ENCODE measurements around the gene CSNK1E. TPM values are rescaled to one million over a fixed set of nuclear protein-coding genes. Genes with fewer than 3 reads are reported as not detected.

Gene CSNK1E
- total and polyA plus RNA-seq, 2 of the 4 experiments (the other 2 are of a cell fraction), result 116 to 276 TPM

DNA sequence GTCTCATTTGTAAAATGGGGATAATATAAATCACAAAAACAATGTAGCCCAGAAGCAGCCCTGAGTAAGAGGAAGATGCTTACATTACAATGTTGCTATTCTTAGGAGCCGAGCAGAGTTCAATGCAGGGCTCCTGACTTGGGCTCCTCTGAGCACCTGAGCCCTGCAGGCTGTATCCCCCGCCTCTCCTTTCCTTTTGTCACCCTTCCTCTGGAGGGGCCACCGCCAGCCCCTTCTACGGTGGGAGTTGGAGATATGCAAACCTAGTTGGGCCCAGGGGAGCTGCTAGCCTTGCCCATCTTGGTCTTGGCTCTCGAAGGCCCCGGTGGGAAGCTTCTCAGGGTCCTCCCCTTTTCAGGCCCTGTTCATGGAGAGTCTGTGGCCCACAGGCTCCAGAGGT lies 8.4 kb upstream of the CSNK1E start:
- Histone ChIP-seq H3K27ac (ENCODE audit: insufficient read depth, low read length) (no peak overlapping the region), H3K4me1 (ENCODE audit: control insufficient read depth, insufficient read depth, low read length) (peaks cover 9% of the 10 kb centered on the region), H2AFZ (replicated peaks; ENCODE audit: low read length, poor library complexity) (no peak overlapping the region), H3K9me3 (ENCODE audit: control insufficient read depth, insufficient read depth, low read length) (no peaks in the 10 kb centered on the region), H2BK15ac (ENCODE audit: low read depth, low read length) (no peak overlapping the region), H3K4me3 (ENCODE audit: insufficient read depth, low read depth, low read length) (no peak overlapping the region), H3K9ac (ENCODE audit: low read depth, low read length) (no peak overlapping the region), H3K14ac (replicated peaks; ENCODE audit: low read depth, low read length) (no peak overlapping the region), H2BK20ac (ENCODE audit: low read depth, low read length) (no peak overlapping the region), H3K23ac (ENCODE audit: low read depth, low read length) (no peak overlapping the region), H3K79me1 (ENCODE audit: low read depth in 1 of 2, low read length in 2 of 2) (0 out of 4 replicates have a peak, but pooled peaks cover 0 to 5% of the 10 kb centered on the region in 2 experiments), H3K56ac (ENCODE audit: extremely low read depth, insufficient read depth, low read length) (no peak overlapping the region), H3K9me1 (ENCODE audit: insufficient read depth, low read length) (peaks cover 14% of the 10 kb centered on the region; the same call in 1 of the 2 replicates), H3K18ac (ENCODE audit: low read depth, low read length) (no peak overlapping the region), H4K5ac (ENCODE audit: low read depth, low read length) (no peak overlapping the region), H3K4ac (ENCODE audit: low read depth, low read length) (no peak overlapping the region), H3K36me3 (ENCODE audit: control insufficient read depth, insufficient read depth, low read length) (no peaks in the 10 kb centered on the region), H3K4me2 (ENCODE audit: low read depth, low read length) (no peak overlapping the region), H2BK5ac (ENCODE audit: low read depth, low read length, poor library complexity, severe bottlenecking) (no peak overlapping the region), H4K91ac (ENCODE audit: insufficient read depth, low read depth, low read length) (no peak overlapping the region), H4K20me1 (ENCODE audit: insufficient read depth, low read length) (no peaks in the 10 kb centered on the region), H2AK5ac (ENCODE audit: low read depth, low read length) (no peak overlapping the region), H4K8ac (ENCODE audit: low read depth in 2 of 2, low read length in 2 of 2) (no peak overlapping the region), H2AK9ac (replicated peaks; ENCODE audit: low read depth, low read length, poor library complexity) (no peak overlapping the region), H3K27me3 (ENCODE audit: control insufficient read depth, insufficient read depth, low read length) (no peaks in the 10 kb centered on the region), H2BK120ac (ENCODE audit: low read depth, low read length) (no peak overlapping the region)
- no TSS peak for BruUV-seq (replicated peaks)
- DNase-seq (no peak), ATAC-seq (ENCODE audit: low read depth) (0 out of 2 replicates have a peak, but pooled peaks have one; percentile 25)
- WGBS, 2 experiments (ENCODE audit: extremely low coverage in 2 of 2, insufficient read length in 1 of 2), result 100% methylated on average over 1 of the region's 6 CpGs; no CpG with 5 or more reads in 1 of the 2 experiments
- ChIA-PET POLR2A (ENCODE audit: unreplicated experiment) (no interaction called here), CTCF (interaction anchor here (0.6 kb wide), 1 partner anchor 9 kb away, joined by 5 read pairs; no protein-coding TSS in a partner anchor)
- TF ChIP-seq, protein P1, sequence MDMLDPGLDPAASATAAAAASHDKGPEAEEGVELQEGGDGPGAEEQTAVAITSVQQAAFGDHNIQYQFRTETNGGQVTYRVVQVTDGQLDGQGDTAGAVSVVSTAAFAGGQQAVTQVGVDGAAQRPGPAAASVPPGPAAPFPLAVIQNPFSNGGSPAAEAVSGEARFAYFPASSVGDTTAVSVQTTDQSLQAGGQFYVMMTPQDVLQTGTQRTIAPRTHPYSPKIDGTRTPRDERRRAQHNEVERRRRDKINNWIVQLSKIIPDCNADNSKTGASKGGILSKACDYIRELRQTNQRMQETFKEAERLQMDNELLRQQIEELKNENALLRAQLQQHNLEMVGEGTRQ (IDR thresholded peaks at IDR 0.05; ENCODE audit: low read depth, low read length), result no peak
- no peak for TF ChIP-seq MAFK (IDR thresholded peaks at IDR 0.05; ENCODE audit: low read depth, low read length)
- TF ChIP-seq ELK1 (IDR thresholded peaks at IDR 0.05; ENCODE audit: borderline replicate concordance, low read depth, low read length), result no peak
- TF ChIP-seq BHLHE40 (IDR thresholded peaks at IDR 0.05; ENCODE audit: low read depth, low read length), result no peak
- no peak for TF ChIP-seq RAD21 (IDR thresholded peaks at IDR 0.05; ENCODE audit: low read length)
- TF ChIP-seq FOS (IDR thresholded peaks at IDR 0.05; ENCODE audit: low read depth, low read length), result no peak
- no peak for TF ChIP-seq CEBPB (IDR thresholded peaks at IDR 0.05; ENCODE audit: low read depth, low read length)
- intact Hi-C loops (cut with micrococcal nuclease), result no loop called here
- dilution Hi-C loops (cut with HindIII; ENCODE audit: low sequenced_read_pairs, unreplicated experiment), result no loop called here
- in situ Hi-C loops (cut with MboI; ENCODE audit: low sequenced_read_pairs), result no loop called here

Measured in IMR-90 (cell line).